Dedifferentiated amniotic fluid mesenchymal stem cell (primary cell): ENCODE data around the gene HOXA5.

Experiments
- DNase-seq: peaks from one replicate; pipeline ENCODE4 v3.0.0-alpha.2; 2016; ENCODE audit errors: extremely low spot score

HOXA5 gene

DNA sequence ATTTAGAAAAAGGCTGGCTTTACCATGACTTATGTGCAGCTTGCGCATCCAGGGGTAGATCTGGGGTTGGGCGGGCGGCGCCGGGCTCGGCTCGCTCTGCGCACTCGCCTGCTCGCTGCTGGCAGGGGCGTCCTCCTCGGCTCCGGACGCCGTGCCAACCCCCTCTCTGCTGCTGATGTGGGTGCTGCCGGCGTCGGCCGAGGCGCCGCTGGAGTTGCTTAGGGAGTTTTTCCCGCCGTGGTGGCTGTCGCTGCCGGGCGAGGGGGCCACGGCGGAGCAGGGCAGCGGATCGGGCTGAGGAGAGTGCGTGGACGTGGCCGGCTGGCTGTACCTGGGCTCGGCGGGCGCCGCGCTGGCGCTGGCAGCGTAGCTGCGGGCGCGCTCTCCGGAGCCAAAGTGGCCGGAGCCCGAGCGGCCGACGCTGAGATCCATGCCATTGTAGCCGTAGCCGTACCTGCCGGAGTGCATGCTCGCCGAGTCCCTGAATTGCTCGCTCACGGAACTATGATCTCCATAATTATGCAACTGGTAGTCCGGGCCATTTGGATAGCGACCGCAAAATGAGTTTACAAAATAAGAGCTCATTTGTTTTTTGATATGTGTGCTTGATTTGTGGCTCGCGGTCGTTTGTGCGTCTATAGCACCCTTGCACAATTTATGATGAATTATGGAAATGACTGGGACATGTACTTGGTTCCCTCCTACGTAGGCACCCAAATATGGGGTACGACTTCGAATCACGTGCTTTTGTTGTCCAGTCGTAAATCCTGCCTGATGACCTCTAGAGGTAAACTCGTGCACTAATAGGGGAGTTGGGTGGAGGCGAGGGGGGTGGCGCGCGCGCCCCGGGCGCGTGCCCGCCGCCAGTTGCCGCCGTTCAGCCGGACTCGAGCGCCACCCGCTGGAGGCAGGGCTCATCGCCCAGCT is at the start of gene HOXA5:
TSS of gene HOXA5 (minus strand) at position 659 of the 927 bp plus-strand sequence. CDS start at position 585, 74 bp downstream.
- DNase-seq = no peak

- no peak for DNase-seq
Observed at GRCh38 chr7:27192546-27193334, 49.3 kb upstream of the HOXA5 start.

- DNase-seq = no peak
Observed at GRCh38 chr7:27191833-27192545, 48.5 kb upstream of the HOXA5 start.

GRCh38 chr7:27191161-27191731 is 47.8 kb upstream of the HOXA5 start:
- no peak for DNase-seq

- no peak for DNase-seq
Observed at GRCh38 chr7:27189997-27190748, 46.7 kb upstream of the HOXA5 start.

GRCh38 chr7:27189295-27189996 is 46.0 kb upstream of the HOXA5 start:
- no peak for DNase-seq

DNA sequence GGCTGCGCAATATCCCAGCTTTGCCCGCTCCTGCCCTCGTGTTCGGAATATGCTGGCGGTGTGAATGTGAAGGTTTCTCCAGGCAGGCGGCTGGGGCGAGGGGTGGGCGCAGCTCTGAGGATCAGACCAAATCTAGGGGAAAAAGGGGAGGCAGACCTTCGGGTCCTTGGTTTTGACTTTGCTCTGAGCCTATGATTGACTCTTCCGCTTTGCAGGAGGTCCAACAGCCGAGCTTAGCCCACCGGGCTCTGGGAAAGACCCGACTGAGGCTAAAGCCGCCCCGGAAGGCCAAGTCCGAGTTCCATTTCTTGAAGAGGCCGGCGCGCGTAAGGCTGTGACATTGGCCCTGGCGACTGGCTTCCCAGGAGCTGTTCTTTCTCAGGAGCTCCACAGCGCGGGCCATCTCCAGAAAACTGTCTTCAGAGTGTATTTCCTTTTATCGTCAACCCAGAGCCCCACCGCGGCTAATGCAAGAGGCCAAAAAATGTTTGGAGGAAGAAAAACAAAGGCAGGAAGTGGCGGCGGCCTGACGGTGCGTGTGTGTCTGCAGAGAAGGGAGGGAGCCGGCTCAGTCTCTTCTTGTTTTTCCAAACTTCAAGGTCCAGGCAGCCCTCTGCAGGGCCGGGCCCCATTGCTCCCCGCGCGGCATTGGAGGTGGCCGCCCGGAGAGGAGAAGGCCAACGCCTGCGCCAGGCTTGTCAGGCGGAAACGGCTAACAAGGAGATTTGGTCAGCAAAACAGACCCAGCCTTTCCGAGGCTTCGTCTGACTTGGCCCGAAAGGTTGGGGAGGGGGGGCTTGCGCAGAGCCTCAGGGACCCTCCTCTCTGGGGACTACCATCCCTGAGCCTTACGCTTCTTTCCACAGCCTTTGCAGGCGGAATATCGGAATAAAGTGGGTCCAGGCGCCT is 45.2 kb upstream of the HOXA5 start:
- no peak for DNase-seq

- no peak for DNase-seq
Observed at GRCh38 chr7:27187475-27188385, 44.2 kb upstream of the HOXA5 start.

DNA sequence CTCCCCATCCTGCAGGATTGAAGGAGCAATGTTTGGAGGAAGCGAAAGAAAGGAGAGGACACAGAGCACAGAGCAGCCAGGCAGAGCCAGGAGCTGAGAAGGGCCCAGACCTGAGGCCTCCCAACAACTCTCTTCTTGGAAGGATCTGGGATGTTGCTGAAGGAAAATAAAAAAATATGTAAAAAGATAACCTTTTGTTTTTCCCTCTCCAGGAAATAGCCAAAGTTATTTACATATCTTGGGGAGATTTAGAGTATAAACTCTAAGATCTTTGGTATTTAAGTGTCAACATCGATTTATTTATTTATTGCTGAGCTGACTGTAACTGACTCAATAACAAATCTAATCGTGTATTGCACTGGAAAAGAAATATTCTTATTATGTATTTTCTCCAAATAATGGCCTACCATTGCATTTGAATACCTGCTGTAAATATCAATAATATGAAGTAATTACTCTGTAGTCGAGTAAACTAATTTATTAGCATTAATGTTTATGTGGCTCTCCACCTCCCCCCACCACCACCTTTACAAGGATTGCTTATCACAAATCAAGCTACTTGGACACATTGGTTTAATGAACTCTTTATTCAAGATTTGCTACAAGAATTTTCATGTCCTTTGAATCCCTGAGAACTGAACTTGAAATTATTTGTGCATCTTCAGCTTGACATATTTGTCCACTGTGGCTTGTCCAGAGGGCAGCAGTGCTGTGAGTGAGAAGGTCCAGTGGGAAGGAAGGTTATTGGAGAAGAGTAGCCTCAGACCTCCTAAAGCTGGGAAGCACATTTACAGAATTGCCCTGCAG is 43.4 kb upstream of the HOXA5 start:
- no peak for DNase-seq

GRCh38 chr7:27185854-27186667 is 42.6 kb upstream of the HOXA5 start:
- no peak for DNase-seq

DNA sequence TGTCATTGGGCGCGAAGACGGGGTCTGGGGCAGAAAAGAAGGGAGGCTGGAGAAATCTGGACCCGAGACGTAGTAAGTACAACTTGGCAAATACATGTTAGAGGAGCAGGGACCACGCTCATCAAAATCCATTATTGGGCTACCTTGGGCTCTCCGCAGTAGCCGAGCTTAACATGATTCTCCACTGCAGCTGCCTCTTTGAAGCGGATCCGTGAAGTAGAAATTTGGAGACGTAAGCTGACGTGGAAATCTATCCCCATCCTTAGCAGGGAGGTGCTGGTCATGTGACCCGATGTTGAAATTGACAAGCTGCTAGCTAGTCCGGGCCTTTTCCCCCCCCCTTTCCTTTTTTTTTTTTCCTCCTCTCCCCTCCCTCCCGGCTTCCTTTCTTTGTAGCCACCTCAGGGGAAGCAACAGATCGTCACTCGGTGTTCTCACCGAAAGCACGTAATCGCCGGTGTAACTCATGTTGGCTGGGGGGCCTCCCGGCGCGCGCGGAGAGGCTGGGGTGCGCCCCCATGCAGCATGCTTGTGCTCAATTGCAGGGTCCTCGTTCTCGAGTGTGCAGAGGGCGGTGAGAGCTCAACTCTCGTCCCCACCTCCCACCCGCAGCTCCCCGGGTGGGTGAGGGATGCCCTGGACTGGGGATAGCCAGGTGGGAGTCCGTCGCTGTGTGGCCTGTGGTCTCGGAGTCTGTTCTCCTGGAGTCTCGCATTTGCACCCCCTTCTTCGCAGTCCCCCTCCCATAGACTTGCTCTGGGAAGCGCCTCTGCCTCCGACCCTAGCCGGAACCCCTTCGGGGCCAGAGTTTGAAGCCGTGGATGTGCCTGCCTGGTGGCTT is 41.8 kb upstream of the HOXA5 start, which contains the start of gene HOXA11:
TSS of gene HOXA11 (minus strand) at position 220 of the 841 bp plus-strand sequence. CDS start at position 132, 88 bp downstream.
- DNase-seq = no peak

GRCh38 chr7:27184337-27185012 is 41.0 kb upstream of the HOXA5 start:
- no peak for DNase-seq

GRCh38 chr7:27183682-27184336 is 40.3 kb upstream of the HOXA5 start:
- DNase-seq = no peak
